Liver (tissue), 3 donors: ENCODE measurements around the gene MIB1.

Source experiments
- RAD21 ChIP-seq, 2 donors: IDR thresholded peaks; 2 replicates each; pipeline ENCODE4 v1.6.1; 2016; ENCODE audit warnings: antibody characterized with exemption in 2 of 2, mild to moderate bottlenecking in 2 of 2
- TAF1 ChIP-seq: conservative IDR thresholded peaks from 2 replicates; pipeline ENCODE4 v1.6.1; 2016; ENCODE audit warnings: antibody characterized with exemption, mild to moderate bottlenecking
- TF ChIP-seq, protein P1 (sequence below): fragments of 150-350 bp; IDR thresholded peaks from 2 replicates; pipeline ENCODE4 v1.5.1; 2017; ENCODE audit warnings: improper control_type of control experiment, low read depth, low read length; ENCODE audit not compliant: missing input control
- TF ChIP-seq, protein P2 (sequence below): IDR thresholded peaks from 2 replicates; pipeline ENCODE4 v1.6.1; 2016; ENCODE audit warnings: antibody characterized with exemption
- TF ChIP-seq, protein P3 (sequence below): IDR thresholded peaks from 2 replicates; pipeline ENCODE4 v1.6.1; 2016; ENCODE audit warnings: antibody characterized with exemption
- donor health status: healthy.
- donor health status: healthy.

DNA sequence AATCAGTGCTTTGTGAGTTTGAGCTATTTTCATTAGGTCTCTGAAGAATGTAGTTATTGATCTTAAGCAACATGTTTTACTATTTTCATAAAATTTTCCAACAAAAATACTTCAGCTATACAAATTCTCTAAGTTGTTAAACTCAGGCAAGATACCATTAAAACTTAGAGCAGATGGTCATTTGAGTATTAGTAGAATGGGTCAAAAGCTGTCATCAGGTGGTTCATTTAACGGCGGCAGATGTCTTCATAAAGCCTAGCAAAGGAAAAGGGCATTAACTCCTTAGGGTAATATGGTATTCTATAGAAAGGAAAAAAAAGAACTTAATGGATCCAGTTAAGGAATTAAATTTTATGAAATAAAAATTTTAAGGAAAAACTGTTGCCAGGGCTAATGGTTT is 19.2 kb downstream of the MIB1 start:
- TF ChIP-seq, protein P1, sequence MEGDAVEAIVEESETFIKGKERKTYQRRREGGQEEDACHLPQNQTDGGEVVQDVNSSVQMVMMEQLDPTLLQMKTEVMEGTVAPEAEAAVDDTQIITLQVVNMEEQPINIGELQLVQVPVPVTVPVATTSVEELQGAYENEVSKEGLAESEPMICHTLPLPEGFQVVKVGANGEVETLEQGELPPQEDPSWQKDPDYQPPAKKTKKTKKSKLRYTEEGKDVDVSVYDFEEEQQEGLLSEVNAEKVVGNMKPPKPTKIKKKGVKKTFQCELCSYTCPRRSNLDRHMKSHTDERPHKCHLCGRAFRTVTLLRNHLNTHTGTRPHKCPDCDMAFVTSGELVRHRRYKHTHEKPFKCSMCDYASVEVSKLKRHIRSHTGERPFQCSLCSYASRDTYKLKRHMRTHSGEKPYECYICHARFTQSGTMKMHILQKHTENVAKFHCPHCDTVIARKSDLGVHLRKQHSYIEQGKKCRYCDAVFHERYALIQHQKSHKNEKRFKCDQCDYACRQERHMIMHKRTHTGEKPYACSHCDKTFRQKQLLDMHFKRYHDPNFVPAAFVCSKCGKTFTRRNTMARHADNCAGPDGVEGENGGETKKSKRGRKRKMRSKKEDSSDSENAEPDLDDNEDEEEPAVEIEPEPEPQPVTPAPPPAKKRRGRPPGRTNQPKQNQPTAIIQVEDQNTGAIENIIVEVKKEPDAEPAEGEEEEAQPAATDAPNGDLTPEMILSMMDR = no peak
- no peak for TF ChIP-seq TAF1
- TF ChIP-seq RAD21 (IDR thresholded peaks at IDR 0.05) = no peak
- TF ChIP-seq, protein P2, sequence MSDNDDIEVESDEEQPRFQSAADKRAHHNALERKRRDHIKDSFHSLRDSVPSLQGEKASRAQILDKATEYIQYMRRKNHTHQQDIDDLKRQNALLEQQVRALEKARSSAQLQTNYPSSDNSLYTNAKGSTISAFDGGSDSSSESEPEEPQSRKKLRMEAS = no peak
- TF ChIP-seq, protein P3, sequence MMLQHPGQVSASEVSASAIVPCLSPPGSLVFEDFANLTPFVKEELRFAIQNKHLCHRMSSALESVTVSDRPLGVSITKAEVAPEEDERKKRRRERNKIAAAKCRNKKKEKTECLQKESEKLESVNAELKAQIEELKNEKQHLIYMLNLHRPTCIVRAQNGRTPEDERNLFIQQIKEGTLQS = no peak
